OCI-M2 (cell line): ENCODE measurements around the gene TTC8.

Experiments
- DNase-seq: peaks from one replicate; lab custom pipeline; 2025; ENCODE audit not compliant: unreplicated experiment; lab: John Stamatoyannopoulos, UW

Gene TTC8

DNA sequence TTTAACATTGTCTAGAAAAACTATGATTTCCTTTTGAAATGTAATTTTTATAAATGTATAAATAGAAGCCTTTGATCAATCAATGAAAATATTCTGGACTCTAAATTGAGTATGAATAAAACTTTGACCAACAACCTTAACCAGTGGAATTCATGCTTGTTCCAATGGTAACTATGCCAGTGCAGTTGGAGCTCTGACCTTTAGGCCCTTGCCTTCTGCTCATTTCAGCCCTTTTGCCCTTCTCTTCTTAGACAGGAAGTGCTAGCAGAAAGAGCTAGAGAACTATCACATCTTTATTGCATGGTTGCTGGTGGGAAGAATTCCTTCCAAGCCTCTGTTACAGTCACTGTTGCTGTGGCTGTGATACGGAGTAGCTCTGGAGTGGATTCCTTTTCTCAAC is 39.7 kb downstream of the TTC8 start:
- no peak for DNase-seq

DNA sequence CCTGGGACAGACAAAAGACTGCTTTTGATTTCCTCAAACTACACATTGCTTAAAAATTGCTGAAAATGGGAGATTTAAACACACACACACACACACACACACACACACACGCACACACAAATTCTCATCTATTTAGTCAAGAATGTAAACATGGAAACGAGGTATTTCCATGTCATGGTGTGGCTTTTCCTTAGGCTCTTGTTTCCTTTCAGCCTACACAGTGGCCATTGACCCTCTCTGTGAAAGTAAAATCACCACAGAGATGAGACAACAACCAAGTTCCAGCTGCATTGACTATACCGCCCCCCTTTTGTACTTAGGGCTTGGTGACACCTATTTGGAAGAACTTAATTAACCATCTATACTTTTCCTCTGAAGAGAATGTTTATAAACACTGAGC is 41.9 kb downstream of the TTC8 start:
- no peak for DNase-seq

DNA sequence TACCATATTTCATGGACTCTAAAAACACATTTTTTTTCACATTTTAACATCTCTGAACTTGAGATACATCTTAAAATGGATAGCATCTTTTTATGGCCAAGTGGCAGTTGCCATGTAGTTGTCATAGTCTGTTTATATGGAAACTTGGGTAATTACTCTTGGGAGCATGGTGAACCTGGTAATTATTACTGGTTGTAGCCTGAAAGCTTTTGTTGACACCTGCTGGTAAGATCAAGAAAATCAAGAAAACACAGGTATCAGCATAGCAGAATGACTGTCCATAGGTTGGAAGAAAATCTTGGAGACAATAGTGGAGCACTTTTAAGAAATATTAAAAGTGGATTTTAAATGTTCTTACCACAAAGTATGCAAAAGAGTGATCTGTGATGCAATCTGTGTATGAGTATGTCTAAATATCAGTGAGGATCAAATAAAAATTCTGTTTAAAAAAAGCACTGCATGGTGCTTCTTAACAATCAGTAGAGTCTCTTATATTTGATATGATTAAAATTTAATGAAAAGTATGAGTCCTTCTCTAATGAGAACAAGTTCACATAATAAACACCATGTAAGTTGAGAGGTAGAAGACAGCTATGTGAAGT is 44.2 kb downstream of the TTC8 start:
- DNase-seq: no peak

- DNase-seq: no peak
Observed at GRCh38 chr14:88870777-88871176, 46.3 kb downstream of the TTC8 start.

DNA sequence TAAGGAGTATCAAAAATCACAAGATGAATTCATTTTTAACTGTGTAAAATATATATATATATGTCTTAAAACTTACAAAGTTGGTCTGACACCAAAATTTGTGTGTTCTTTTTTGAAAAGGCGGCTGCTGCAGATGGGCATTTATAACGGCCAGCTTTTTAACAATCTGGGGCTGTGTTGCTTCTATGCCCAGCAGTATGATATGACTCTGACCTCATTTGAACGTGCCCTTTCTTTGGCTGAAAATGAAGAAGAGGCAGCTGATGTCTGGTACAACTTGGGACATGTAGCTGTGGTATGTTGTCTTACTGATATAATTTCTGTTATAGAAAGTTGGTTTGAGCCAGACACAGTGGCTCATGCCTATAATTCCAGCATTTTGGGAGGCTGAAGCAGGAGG is 47.0 kb downstream of the TTC8 start:
- no peak for DNase-seq

- no peak for DNase-seq
Observed at GRCh38 chr14:88872976-88873375, 48.5 kb downstream of the TTC8 start.

DNA sequence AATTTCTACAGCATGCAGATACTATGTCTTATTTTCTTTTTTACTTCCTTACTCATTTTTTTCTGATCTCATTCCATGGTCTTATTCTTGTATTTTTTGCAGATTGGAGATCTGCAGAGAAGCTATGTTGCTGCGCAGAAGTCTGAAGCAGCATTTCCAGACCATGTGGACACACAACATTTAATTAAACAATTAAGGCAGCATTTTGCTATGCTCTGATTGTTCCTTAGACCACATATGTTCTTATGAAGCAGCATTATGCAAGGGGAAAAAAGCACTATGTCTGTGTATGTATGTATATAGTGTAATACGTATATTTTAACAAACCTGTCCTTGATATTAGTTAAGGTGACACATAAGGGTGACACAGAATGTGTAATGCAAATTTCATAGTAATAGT is 52.7 kb downstream of the TTC8 start:
- DNase-seq: no peak

DNA sequence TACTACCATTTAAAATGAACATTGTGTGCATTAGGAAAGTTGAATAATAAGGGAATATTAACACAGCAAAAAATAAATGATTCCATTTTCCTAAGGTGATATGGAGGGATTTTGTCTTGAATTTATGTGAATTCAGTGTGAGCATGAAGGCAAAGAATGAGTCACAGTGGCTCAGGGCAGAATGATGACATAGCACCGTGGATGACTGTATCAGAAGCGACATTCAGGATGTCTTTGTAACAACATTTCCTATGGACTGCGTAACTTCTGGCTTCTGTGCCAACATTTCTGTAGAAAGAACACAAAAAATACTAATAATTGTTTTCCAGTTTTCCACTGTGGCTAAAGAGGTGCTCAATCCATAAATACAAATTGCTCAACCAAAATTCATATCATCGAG is 54.6 kb downstream of the TTC8 start:
- no peak for DNase-seq

GRCh38 chr14:88882236-88882635 is 57.8 kb downstream of the TTC8 start:
- no peak for DNase-seq

DNA sequence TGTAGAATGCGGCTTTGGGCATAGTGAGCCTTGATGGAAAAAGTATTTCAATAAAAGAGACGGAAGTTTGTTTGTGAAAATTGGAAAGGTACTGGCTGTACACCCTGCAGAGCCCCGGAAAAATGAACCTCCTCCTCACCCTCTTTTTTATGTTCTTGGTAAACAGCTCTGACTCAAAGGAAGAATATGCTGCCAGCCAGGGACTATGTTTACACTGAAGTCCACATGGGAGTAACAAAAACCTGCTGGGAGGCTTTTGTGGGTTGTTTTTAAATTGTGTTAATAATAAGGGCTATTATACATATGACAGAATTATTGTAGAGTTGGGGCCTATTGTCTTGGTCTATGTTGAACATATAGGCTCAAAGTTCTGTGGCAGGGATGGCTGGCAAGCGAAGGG is 70.7 kb downstream of the TTC8 start:
- no peak for DNase-seq

- DNase-seq: no peak
Observed at GRCh38 chr14:88901189-88901588, 76.7 kb downstream of the TTC8 start.

DNA sequence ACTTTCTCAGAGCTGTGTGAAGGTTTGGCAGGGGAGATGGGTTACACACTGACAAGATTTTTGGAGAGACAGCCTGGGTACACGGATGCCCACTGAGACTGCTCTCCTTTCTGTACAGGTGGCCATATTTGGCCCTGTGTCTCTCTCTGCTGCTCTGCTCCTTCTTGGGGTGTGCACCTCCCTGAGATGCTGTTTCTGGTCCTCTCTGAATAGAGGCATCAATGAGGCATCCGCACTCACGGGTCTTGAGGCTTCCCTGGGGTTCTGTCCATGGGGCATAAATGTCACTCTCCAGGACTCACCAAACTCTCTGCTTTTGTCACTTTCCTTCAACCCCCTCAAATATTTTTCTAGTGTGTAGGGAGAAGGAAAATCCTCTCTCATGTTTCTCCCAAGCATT is 77.5 kb downstream of the TTC8 start:
- DNase-seq: no peak

DNA sequence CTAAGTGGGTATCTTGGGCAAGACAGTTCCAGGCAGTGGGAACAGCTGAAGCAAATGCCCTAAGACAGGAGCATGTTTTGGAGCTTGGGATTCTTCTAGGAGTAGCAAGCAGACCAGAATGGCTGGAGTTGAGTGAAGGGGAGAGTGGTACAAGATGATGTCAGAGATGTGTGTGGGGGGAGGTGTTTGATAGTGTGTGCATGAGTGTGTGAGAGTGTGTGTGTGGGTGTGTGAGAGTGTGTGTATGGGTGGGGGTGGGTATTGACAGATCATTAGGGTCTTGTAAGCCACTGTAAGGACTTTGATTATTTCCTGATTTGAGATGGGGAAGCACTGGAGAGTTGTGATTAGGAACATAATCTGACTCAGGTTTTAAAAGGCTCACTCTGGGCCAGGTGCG is 78.4 kb downstream of the TTC8 start:
- no peak for DNase-seq

DNA sequence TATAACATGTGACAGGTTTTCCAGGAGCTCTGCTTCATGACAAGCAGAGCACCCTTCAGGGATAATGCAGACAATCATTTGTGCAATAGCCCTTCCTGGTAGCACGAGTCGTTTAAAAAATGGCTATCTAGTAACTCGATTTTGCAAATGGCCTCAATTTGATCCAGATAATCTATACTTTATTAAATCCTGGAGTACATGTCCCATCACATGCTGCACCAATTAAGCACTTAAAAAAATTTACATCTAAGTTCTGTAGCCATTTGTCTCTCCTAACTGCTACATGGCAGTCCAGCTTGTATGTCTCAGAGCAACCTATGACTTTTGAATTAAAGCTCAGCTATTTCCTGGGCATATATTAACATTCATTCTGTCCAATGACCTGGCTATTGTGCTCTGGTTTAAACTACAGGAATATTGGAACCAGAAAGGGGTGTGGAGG is 79.8 kb downstream of the TTC8 start:
- DNase-seq: no peak

GRCh38 chr14:88904864-88905263 is 80.4 kb downstream of the TTC8 start:
- DNase-seq: no peak

DNA sequence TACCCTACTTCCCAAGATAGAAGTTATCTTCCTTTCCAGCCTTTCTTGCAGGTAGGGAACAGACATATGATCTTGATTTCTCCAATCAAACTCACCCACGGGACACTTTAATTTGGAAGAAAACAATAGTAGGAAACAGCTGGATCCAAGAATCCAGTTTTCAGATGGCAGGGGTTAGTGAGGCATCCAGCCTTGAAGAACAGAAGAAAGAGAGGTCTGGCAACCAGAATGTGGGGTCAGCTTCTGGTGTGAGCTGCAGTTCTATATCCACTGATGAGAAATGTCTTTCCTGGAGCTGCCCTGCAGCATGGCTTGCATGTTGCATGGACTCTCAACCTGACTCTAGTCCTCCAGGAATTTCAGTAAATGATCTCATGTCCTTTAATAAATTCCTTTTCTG is 83.8 kb downstream of the TTC8 start:
- no peak for DNase-seq

- no peak for DNase-seq
Observed at GRCh38 chr14:88910386-88910785, 85.9 kb downstream of the TTC8 start.

- DNase-seq: no peak
Observed at GRCh38 chr14:88911809-88912208, 87.4 kb downstream of the TTC8 start.

GRCh38 chr14:88914956-88915355 is 90.5 kb downstream of the TTC8 start:
- DNase-seq: no peak

- no peak for DNase-seq
Observed at GRCh38 chr14:88919502-88919901, 95.1 kb downstream of the TTC8 start.
